GM12875 (cell line): ENCODE results near the gene HOXD8.

Experiments
- H3K4me3 ChIP-seq: one replicate; pipeline ENCODE4 v1.5.1; 2011; ENCODE audit warnings: low read depth, low read length, control low read depth
- TF ChIP-seq, protein P1 (sequence below): IDR thresholded peaks from 2 replicates; pipeline ENCODE4 v1.5.1; 2011; ENCODE audit warnings: low read depth, mild to moderate bottlenecking, control low read depth, inconsistent platforms, low read length, moderate library complexity, borderline replicate concordance; ENCODE audit not compliant: insufficient read depth

HOXD8 gene

DNA sequence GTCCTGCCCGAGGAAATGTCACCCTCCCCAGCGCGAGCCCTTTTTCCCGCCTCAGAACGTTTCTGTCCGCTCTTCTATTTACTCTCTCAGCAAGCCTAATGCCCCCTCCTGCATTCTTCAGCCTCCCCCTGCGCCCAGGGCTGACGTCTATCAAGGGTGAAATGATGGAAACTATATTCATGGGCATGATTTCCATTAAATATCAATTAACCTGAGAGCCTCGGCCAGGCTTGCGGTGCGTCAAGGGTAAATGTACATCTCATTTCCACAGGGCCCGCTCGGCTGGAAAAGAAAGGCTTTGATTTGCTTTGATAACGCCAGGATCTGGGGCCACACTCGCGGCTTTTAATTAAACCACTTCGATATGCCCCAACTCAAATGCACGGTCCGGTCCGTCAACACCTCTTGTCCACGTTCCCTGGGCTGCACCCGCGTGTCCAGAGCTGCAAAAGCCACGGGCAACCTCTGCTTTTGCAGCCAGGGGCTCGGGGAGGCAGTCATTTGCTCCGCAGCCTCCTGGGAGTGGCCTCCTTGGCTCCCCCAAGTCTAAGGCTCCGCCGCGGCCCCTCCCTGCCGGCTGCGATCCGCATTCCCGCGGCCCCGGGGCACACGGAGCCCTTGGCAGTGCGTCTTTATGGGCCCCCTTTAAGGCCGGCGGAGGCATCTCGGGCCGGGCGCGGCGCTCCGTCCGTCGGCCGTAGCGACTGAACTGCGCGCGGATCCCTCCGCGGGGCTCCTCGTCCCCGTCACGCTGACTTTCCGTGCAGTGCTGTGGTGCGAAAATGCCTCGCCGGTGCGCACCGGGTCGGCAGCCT is at the start of gene HOXD8:
TSS of gene HOXD8 (plus strand) at position 724 of the 815 bp plus-strand sequence. CDS start 662 bp downstream, outside the sequence.
- TF ChIP-seq, protein P1, sequence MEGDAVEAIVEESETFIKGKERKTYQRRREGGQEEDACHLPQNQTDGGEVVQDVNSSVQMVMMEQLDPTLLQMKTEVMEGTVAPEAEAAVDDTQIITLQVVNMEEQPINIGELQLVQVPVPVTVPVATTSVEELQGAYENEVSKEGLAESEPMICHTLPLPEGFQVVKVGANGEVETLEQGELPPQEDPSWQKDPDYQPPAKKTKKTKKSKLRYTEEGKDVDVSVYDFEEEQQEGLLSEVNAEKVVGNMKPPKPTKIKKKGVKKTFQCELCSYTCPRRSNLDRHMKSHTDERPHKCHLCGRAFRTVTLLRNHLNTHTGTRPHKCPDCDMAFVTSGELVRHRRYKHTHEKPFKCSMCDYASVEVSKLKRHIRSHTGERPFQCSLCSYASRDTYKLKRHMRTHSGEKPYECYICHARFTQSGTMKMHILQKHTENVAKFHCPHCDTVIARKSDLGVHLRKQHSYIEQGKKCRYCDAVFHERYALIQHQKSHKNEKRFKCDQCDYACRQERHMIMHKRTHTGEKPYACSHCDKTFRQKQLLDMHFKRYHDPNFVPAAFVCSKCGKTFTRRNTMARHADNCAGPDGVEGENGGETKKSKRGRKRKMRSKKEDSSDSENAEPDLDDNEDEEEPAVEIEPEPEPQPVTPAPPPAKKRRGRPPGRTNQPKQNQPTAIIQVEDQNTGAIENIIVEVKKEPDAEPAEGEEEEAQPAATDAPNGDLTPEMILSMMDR: no peak
- H3K4me3 ChIP-seq: no peak within 1 kb of the TSS

DNA sequence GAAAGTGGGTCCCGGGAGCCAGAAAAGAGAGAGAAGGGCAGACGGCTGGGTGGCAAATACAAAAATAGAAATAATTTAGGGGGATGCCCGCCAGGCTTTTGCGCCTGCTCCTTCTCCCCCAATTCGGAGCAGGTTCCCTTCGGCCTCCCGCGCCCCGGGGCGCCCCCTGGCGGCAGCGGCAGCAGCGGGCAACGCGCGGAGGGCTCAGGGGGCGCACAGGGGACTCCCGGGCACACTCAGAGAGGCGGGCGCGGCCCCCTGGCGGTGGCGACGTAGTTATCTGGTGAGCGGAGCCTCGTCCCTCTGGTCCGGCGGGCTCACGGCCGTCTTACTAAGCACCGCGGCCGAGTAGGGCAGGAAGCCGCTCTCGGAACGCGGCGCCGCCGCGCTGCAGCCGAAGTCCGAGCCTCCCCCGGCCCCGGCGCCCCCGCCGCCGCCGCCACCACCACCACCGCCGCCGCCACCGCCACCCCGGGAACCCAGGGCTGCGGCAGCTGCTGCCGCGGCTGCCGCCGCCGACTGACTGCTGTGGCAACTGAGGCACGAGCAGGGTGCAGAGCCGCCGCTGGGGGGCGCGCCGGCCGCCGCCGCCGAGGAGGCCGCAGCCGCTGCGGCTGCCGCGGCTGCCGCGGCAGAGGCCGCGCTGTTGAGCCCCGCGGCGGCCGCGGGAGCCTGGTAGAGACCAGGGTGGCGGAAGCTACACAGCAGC is 49.5 kb upstream of the HOXD8 start:
- no peak overlapping the region for H3K4me3 ChIP-seq
- TF ChIP-seq, protein P1: peak; percentile 72

DNA sequence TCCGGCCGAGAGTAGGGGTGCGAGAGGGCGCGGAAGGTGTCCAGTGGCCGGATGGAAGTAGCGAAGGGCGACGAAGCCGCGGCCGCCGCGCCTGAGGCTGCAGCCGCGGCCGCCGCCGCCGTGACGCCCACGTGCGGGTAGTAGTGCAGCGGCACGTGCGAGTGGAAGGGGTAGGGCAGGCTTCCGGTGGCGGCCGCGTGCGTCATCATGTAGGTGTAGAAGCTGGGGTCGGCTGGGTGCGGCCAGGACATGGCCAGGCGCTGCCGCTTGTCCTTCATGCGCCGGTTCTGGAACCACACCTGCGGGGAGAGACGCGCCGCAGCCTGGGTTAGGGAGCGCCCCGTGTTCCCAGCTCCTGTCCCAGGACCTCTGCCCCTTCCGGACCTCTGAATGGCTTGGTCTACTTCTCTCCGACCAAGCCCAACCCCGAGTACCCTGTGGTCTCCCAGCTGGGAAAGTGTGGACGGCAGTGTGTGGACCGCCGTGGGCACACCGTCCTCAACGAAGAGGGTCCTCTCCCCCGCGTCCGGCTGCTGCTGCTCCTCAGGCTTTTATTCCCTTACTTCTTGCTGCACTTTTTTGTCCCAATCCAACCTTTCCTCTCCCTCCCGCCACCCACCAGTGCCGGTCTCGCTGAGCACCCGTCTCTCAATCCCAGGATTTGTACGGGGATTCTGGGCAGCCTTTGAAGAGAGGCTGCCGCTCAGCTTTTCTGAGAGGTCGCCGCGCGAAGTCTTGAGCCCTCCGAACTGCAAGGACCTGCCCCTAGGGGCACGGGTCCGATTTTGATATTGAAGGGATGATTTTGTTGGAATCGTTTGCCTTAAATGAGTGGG is 48.7 kb upstream of the HOXD8 start:
- TF ChIP-seq, protein P1: no peak
- H3K4me3 ChIP-seq: no peak overlapping the region

DNA sequence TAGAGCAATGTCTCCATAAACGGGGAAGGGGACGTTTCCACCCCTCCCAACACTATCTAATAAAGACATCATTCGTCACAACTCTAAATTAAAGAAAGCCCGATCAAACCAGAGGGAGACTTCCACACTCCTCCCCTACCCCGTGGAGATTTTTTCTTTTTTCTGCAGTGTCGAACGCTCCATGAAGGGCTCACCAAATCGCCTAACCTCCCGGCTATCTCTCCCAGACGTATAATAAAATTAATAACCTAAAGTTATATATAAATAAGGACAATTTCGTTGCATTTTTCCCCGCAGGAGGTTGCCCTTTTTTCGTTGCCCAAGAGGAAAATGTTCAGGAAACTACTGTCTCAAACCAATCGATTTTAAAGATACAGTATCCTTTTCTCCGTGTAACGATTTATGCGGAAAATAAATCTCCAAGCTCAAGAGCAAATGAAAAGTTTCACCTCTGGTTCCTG is 48.1 kb upstream of the HOXD8 start:
- H3K4me3 ChIP-seq: no peak overlapping the region
- TF ChIP-seq, protein P1: no peak

DNA sequence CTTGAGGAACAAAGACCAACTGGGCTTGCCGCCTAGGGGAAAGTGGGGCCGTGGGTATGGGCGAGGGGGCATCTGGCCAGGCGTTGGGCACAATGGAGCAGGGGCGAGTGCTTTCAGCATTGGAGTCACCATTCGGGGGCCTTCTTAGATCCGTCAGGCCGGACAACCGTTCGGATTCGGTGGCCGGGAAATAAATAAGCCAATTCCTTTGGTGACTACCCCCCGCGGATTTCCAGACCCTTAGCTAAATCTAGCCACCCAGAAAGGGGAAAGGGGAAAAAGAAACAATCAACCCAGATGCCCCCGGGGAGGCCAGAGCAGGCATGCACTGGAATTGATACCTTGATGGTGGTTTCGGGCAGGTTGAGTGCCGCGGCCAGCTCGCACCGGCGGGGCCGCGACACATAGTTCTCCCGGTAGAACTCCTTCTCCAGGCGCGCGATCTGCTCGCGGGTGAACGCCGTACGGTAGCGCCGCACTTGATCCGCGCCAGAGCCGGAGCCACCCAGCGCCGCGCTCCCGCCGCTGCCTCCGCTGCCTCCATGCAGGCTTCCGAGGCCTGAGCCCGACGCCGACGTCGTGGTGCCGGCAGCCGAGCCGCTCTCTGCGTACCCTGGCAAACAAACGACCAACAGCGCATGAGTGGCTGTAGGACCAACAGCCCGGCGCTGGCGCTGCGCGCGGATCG is 47.5 kb upstream of the HOXD8 start:
- H3K4me3 ChIP-seq: no peak overlapping the region
- TF ChIP-seq, protein P1: no peak

DNA sequence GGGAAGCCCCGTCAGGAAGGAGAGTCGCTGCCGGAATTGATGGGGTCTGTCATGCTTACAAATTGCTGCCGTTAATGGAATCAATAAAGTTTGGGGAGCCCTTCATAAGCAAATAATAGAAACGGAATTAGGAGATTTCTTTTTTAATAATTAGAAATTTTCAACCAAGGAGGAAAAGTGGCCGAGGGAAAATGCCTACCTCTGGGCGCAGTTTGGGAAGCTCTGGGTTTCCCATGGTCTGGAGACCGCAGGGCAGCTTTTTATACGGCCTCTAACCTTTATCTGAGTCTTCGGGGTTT is 47.0 kb upstream of the HOXD8 start:
- no peak overlapping the region for H3K4me3 ChIP-seq
- TF ChIP-seq, protein P1: no peak
